Trophoblast cell (in vitro differentiated cells and primary cell): ENCODE results near the gene ATXN2.

Experiments
- DNase-seq, 2 donors: peaks; one replicate each; pipeline ENCODE4 v3.0.0-alpha.2; 2016
- H2AFZ ChIP-seq: 2 replicates; pipeline ENCODE4 v1.6.1; 2013; ENCODE audit warnings: low read length, moderate library complexity, mild to moderate bottlenecking; ENCODE audit not compliant: insufficient read depth, poor library complexity
- H2AK5ac ChIP-seq: 2 replicates; pipeline ENCODE4 v1.6.1; 2013; ENCODE audit warnings: mild to moderate bottlenecking, low read length
- H2BK120ac ChIP-seq: 2 replicates; pipeline ENCODE4 v1.6.1; 2013; ENCODE audit warnings: low read length, mild to moderate bottlenecking, moderate library complexity; ENCODE audit not compliant: insufficient read depth, poor library complexity
- H2BK12ac ChIP-seq: 2 replicates; pipeline ENCODE4 v1.6.1; 2013; ENCODE audit warnings: mild to moderate bottlenecking, low read length, moderate library complexity
- H2BK5ac ChIP-seq: 2 replicates; pipeline ENCODE4 v1.6.1; 2013; ENCODE audit warnings: low read length, low read depth, moderate library complexity, mild to moderate bottlenecking; ENCODE audit not compliant: poor library complexity
- H3K14ac ChIP-seq: 2 replicates; pipeline ENCODE4 v1.6.1; 2013; ENCODE audit warnings: mild to moderate bottlenecking, low read length
- H3K18ac ChIP-seq: 2 replicates; pipeline ENCODE4 v1.6.1; 2013; ENCODE audit warnings: mild to moderate bottlenecking, low read length
- H3K23ac ChIP-seq: 2 replicates; pipeline ENCODE4 v1.6.1; 2013; ENCODE audit warnings: low read length
- H3K27ac ChIP-seq: 2 replicates; pipeline ENCODE4 v1.5.1; 2013; ENCODE audit warnings: low read depth, mild to moderate bottlenecking, inconsistent platforms, low read length, moderate library complexity
- H3K27me3 ChIP-seq: 2 replicates; pipeline ENCODE4 v1.6.1; 2013; ENCODE audit warnings: inconsistent platforms, mild to moderate bottlenecking, low read length, moderate library complexity; ENCODE audit not compliant: insufficient read depth
- H3K36me3 ChIP-seq, 2 experiments: 1 replicate in 1 of 2; 2 replicates in 1 of 2; pipeline ENCODE4 v1.6.1; 2013; ENCODE audit warnings: low read length in 2 of 2, mild to moderate bottlenecking in 2 of 2, moderate library complexity in 1 of 2; ENCODE audit not compliant: insufficient read depth in 2 of 2, control insufficient read depth in 1 of 2
- H3K4ac ChIP-seq: 2 replicates; pipeline ENCODE4 v1.6.1; 2013; ENCODE audit warnings: low read depth, mild to moderate bottlenecking, low read length, moderate library complexity
- H3K4me1 ChIP-seq, 2 experiments: 1 replicate in 1 of 2; 2 replicates in 1 of 2; pipeline ENCODE4 v1.6.1; 2013; ENCODE audit warnings: low read length in 2 of 2, mild to moderate bottlenecking in 2 of 2, moderate library complexity in 1 of 2; ENCODE audit not compliant: insufficient read depth in 2 of 2, control insufficient read depth in 1 of 2
- H3K4me2 ChIP-seq: 2 replicates; pipeline ENCODE4 v1.6.1; 2013; ENCODE audit warnings: inconsistent platforms, mild to moderate bottlenecking, low read length, moderate library complexity
- H3K4me3 ChIP-seq: 2 replicates; pipeline ENCODE4 v1.5.1; 2013; ENCODE audit warnings: mild to moderate bottlenecking, low read depth, low read length, inconsistent platforms
- H3K79me1 ChIP-seq: one replicate; pipeline ENCODE4 v1.6.1; 2013; ENCODE audit warnings: low read length
- H3K79me2 ChIP-seq: 2 replicates; pipeline ENCODE4 v1.6.1; 2013; ENCODE audit warnings: low read length, mild to moderate bottlenecking; ENCODE audit not compliant: control insufficient read depth, insufficient read depth, poor library complexity
- H3K9ac ChIP-seq: 2 replicates; pipeline ENCODE4 v1.6.1; 2013; ENCODE audit warnings: mild to moderate bottlenecking, low read length
- H3K9me3 ChIP-seq: 2 replicates; pipeline ENCODE4 v1.6.1; 2013; ENCODE audit warnings: low read depth, mild to moderate bottlenecking, control low read depth, inconsistent platforms, low read length; ENCODE audit not compliant: insufficient read depth
- H4K12ac ChIP-seq: 2 replicates; pipeline ENCODE4 v1.6.1; 2013; ENCODE audit warnings: low read depth, mild to moderate bottlenecking, low read length, moderate library complexity
- H4K8ac ChIP-seq: 2 replicates; pipeline ENCODE4 v1.6.1; 2013; ENCODE audit warnings: low read depth, mild to moderate bottlenecking, low read length, moderate library complexity
- H4K91ac ChIP-seq: one replicate; pipeline ENCODE4 v1.6.1; 2013; ENCODE audit warnings: low read depth, mild to moderate bottlenecking, low read length, moderate library complexity
- WGBS: extraction: QIAGEN DNeasy Blood & Tissue Kit; methylation state at CpG from one replicate; pipeline ENCODE4 v1.1.7; 2013; ENCODE audit warnings: missing lambda C conversion rate; ENCODE audit not compliant: insufficient read length, insufficient coverage; ENCODE audit errors: extremely low coverage; 5-methylcytosine and 5-hydroxymethylcytosine counted together

ATXN2 gene

GRCh38 chr12:111458546-111459172 lies 140.5 kb downstream of the ATXN2 start:
- no CpG with 5 or more reads among the region's 6 CpGs for WGBS
- Histone ChIP-seq H3K4me3 (no peak overlapping the region), H2BK120ac (no peak overlapping the region), H3K27me3 (no peaks in the 10 kb centered on the region), H3K23ac (no peak overlapping the region), H4K8ac (no peak overlapping the region), H3K79me2 (no peaks in the 10 kb centered on the region), H2AK5ac (no peak overlapping the region), H3K36me3 (peaks cover 30 to 34% of the 10 kb centered on the region in 2 experiments), H4K12ac (no peak overlapping the region), H2AFZ (no peak overlapping the region), H3K4me1 (peaks cover 0 to 4% of the 10 kb centered on the region in 2 experiments), H3K27ac (no peak overlapping the region), H3K4ac (no peak overlapping the region), H2BK12ac (no peak overlapping the region), H3K9ac (no peak overlapping the region), H3K9me3 (no peaks in the 10 kb centered on the region), H3K14ac (no peak overlapping the region), H2BK5ac (no peak overlapping the region), H4K91ac (no peak overlapping the region), H3K18ac (no peak overlapping the region), H3K79me1 (no peaks in the 10 kb centered on the region), H3K4me2 (no peak overlapping the region)
- DNase-seq: no peak

- H3K36me3 ChIP-seq: peaks cover 35 to 42% of the 10 kb centered on the region in 2 experiments
- no peaks in the 10 kb centered on the region for H3K79me1 ChIP-seq
- no peak overlapping the region for H3K14ac ChIP-seq
- no peaks in the 10 kb centered on the region for H3K27me3 ChIP-seq
- H2AFZ ChIP-seq: no peak overlapping the region
- H4K12ac ChIP-seq: no peak overlapping the region
- H2BK12ac ChIP-seq: no peak overlapping the region
- H2BK120ac ChIP-seq: no peak overlapping the region
- peaks cover 0 to 4% of the 10 kb centered on the region in 2 experiments for H3K4me1 ChIP-seq
- no peak overlapping the region for H4K91ac ChIP-seq
- H4K8ac ChIP-seq: no peak overlapping the region
- H3K79me2 ChIP-seq: no peaks in the 10 kb centered on the region
- no CpG with 5 or more reads among the region's 3 CpGs for WGBS
- peak in 1 of 2 donors; percentile 68 for DNase-seq
- no peak overlapping the region for H3K4me3 ChIP-seq
- no peak overlapping the region for H3K9ac ChIP-seq
- H2AK5ac ChIP-seq: no peak overlapping the region
- H3K4ac ChIP-seq: no peak overlapping the region
- no peak overlapping the region for H2BK5ac ChIP-seq
- no peak overlapping the region for H3K18ac ChIP-seq
- H3K4me2 ChIP-seq: no peak overlapping the region
- H3K23ac ChIP-seq: no peak overlapping the region
- H3K9me3 ChIP-seq: no peaks in the 10 kb centered on the region
- no peak overlapping the region for H3K27ac ChIP-seq
These were observed 141.5 kb downstream of the ATXN2 start for GRCh38 chr12:111457577-111457976.

- H2AFZ ChIP-seq: no peak overlapping the region
- peaks cover 35 to 42% of the 10 kb centered on the region in 2 experiments for H3K36me3 ChIP-seq
- H3K27me3 ChIP-seq: no peaks in the 10 kb centered on the region
- no peak overlapping the region for H2BK120ac ChIP-seq
- no peak overlapping the region for H4K8ac ChIP-seq
- H2BK5ac ChIP-seq: no peak overlapping the region
- no peaks in the 10 kb centered on the region for H3K9me3 ChIP-seq
- no peak overlapping the region for H3K4me3 ChIP-seq
- no peak overlapping the region for H2AK5ac ChIP-seq
- no peak overlapping the region for H3K18ac ChIP-seq
- H4K12ac ChIP-seq: no peak overlapping the region
- H3K79me2 ChIP-seq: no peaks in the 10 kb centered on the region
- H3K4me1 ChIP-seq: peaks cover 0 to 4% of the 10 kb centered on the region in 2 experiments
- H3K23ac ChIP-seq: peak overlapping the region; percentile 8
- WGBS: no CpG with 5 or more reads among the region's 9 CpGs
- DNase-seq: no peak
- no peak overlapping the region for H2BK12ac ChIP-seq
- no peak overlapping the region for H3K27ac ChIP-seq
- no peak overlapping the region for H3K9ac ChIP-seq
- H3K4ac ChIP-seq: no peak overlapping the region
- H4K91ac ChIP-seq: no peak overlapping the region
- H3K14ac ChIP-seq: no peak overlapping the region
- no peak overlapping the region for H3K4me2 ChIP-seq
- H3K79me1 ChIP-seq: no peaks in the 10 kb centered on the region
These were observed 142.0 kb downstream of the ATXN2 start for GRCh38 chr12:111457071-111457470.

GRCh38 chr12:111455448-111456320 lies 143.4 kb downstream of the ATXN2 start:
- no CpG with 5 or more reads among the region's 15 CpGs for WGBS
- H3K18ac ChIP-seq: no peak overlapping the region

More at GRCh38 chr12:111455448-111456320, 143.4 kb downstream of the ATXN2 start:
- peak in 1 of 2 donors; percentile 40 for DNase-seq
- Histone ChIP-seq H3K4me1 (peaks cover 0 to 4% of the 10 kb centered on the region in 2 experiments), H4K8ac (no peak overlapping the region), H3K79me2 (no peaks in the 10 kb centered on the region), H3K4ac (no peak overlapping the region), H2BK120ac (no peak overlapping the region), H4K12ac (peak overlapping the region; percentile 22), H2BK5ac (no peak overlapping the region), H3K23ac (no peak overlapping the region), H3K27me3 (no peaks in the 10 kb centered on the region), H3K14ac (no peak overlapping the region), H3K4me3 (no peak overlapping the region), H3K4me2 (no peak overlapping the region), H3K9ac (no peak overlapping the region), H2BK12ac (no peak overlapping the region), H2AFZ (no peak overlapping the region), H3K79me1 (no peaks in the 10 kb centered on the region), H2AK5ac (no peak overlapping the region), H4K91ac (no peak overlapping the region), H3K27ac (no peak overlapping the region), H3K9me3 (no peaks in the 10 kb centered on the region), H3K36me3 (peaks cover 35 to 46% of the 10 kb centered on the region in 2 experiments)
